Muscle of arm (tissue), 14 donors: ENCODE measurements around the gene ST7L. TPM values are rescaled to one million over a fixed set of nuclear protein-coding genes. Genes with fewer than 3 reads are reported as not detected.
A peak's percentile ranks its signal among the peaks of the same experiment; 100 is the strongest.
"Not testable (repeated sequence)": the region's sequence is repeated elsewhere in the genome, so short reads cannot be mapped to it uniquely, and the experiment has no call there.

Experiments
- DNase-seq: peaks from one replicate; pipeline ENCODE4 v3.0.0-alpha.2; 2013
- long read RNA-seq, 11 donors: transcript quantifications; one replicate each; lab custom pipeline, GENCODE V29; 2026
- polyA plus RNA-seq, 12 donors: library from polyadenylated mRNA; unstranded; fragments of 120-200 nt; gene quantifications; one replicate each; pipeline ENCODE4 v1.2.1, GENCODE V29; 2013; ENCODE audit not compliant: insufficient read length in 12 of 12

The ST7L gene, protein sequence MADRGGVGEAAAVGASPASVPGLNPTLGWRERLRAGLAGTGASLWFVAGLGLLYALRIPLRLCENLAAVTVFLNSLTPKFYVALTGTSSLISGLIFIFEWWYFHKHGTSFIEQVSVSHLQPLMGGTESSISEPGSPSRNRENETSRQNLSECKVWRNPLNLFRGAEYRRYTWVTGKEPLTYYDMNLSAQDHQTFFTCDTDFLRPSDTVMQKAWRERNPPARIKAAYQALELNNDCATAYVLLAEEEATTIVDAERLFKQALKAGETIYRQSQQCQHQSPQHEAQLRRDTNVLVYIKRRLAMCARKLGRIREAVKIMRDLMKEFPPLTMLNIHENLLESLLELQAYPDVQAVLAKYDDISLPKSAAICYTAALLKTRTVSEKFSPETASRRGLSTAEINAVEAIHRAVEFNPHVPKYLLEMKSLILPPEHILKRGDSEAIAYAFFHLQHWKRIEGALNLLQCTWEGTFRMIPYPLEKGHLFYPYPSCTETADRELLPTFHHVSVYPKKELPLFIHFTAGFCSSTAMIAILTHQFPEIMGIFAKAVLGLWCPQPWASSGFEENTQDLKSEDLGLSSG
- polyA plus RNA-seq: 10 to 100 TPM in 11 of 12 donors, not detected in 1; 14.3 to 25.3 (median 18.7) TPM
- long read RNA-seq, donor 1, full-length matches to known transcripts: 4 of 525 reads
- long read RNA-seq, donor 1, partial matches to known transcripts: 492 of 525 reads
- long read RNA-seq, donor 1, other reads (novel, unspliced or antisense): 29 of 525 reads
- long read RNA-seq, donor 2, full-length matches to known transcripts: 4 of 205 reads
- long read RNA-seq, donor 2, partial matches to known transcripts: 201 of 205 reads
- long read RNA-seq, donor 2, other reads (novel, unspliced or antisense): 0 of 205 reads
- long read RNA-seq, donor 3, partial matches to known transcripts: 0 of 2 reads
- long read RNA-seq, donor 3, other reads (novel, unspliced or antisense): 0 of 2 reads
- long read RNA-seq, donor 4: 0 reads
- long read RNA-seq, donor 5, partial matches to known transcripts: 0 of 2 reads
- long read RNA-seq, donor 5, other reads (novel, unspliced or antisense): 0 of 2 reads
- long read RNA-seq, donor 6, partial matches to known transcripts: 0 of 1 reads
- long read RNA-seq, donor 6, other reads (novel, unspliced or antisense): 0 of 1 reads
- long read RNA-seq, donor 7, partial matches to known transcripts: 0 of 2 reads
- long read RNA-seq, donor 7, other reads (novel, unspliced or antisense): 0 of 2 reads
- long read RNA-seq, donor 8, partial matches to known transcripts: 0 of 39 reads
- long read RNA-seq, donor 8, other reads (novel, unspliced or antisense): 38 of 39 reads
- long read RNA-seq, donor 9, partial matches to known transcripts: 218 of 236 reads
- long read RNA-seq, donor 9, other reads (novel, unspliced or antisense): 16 of 236 reads
- long read RNA-seq, donor 10, full-length matches to known transcripts: 2 of 2 reads
- long read RNA-seq, donor 10, partial matches to known transcripts: 0 of 2 reads
- long read RNA-seq, donor 10, other reads (novel, unspliced or antisense): 0 of 2 reads
- long read RNA-seq, donor 11, full-length matches to known transcripts: 1 of 6 reads
- long read RNA-seq, donor 11, partial matches to known transcripts: 5 of 6 reads
- long read RNA-seq, donor 11, other reads (novel, unspliced or antisense): 0 of 6 reads

GRCh38 chr1:112618721-112619517 is at the start of gene ST7L:
Gene ST7L, minus strand, starts transcription at chr1:112619141. Its CDS starts 28 bp downstream, at chr1:112619113.
- DNase-seq: peak; percentile 87

- DNase-seq: no peak
These were observed 48.0 kb upstream of the ST7L start for GRCh38 chr1:112666946-112667345.

DNA sequence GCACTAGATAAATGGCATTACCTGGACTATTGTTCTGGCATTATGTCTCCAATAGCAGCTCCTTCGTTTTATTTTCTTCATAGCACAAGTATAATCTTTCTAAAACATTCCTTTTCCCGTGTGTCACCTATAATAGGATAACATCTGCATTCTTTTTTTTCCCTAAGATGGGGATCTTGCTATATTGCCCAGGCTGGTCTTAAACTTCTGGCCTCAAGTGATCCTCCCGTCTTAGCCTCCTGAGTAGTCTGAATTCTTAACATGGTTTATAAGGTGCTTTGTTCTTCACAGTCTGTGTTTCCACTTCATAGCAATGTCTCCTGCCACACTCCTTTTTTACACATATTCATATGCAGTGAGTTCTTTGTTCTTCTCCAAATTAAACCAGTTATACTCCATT is 46.9 kb upstream of the ST7L start:
- DNase-seq: no peak

DNA sequence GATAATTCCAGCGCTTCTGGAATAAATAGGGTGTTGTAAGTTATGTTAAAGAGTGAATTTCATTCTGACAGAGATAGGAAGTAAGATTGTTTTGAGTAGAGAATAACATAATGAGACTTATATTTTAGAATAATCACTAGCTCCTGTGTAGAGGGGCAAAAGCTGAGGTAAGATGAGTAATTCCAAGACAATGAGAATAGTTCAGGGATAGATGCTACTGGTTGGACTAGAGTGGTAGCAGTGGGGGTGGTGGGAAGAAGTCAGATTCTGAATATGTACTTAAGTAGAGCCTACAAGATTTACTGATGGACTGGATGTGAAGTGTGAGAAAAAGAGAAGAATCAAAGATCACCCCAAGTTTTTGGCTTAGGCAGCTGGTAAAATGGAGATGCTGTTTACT is 32.3 kb upstream of the ST7L start:
- DNase-seq: no peak

- DNase-seq: no peak
These were observed 27.3 kb upstream of the ST7L start for GRCh38 chr1:112646225-112646624.

- no peak for DNase-seq
These were observed 24.1 kb upstream of the ST7L start for GRCh38 chr1:112643080-112643479.

DNA sequence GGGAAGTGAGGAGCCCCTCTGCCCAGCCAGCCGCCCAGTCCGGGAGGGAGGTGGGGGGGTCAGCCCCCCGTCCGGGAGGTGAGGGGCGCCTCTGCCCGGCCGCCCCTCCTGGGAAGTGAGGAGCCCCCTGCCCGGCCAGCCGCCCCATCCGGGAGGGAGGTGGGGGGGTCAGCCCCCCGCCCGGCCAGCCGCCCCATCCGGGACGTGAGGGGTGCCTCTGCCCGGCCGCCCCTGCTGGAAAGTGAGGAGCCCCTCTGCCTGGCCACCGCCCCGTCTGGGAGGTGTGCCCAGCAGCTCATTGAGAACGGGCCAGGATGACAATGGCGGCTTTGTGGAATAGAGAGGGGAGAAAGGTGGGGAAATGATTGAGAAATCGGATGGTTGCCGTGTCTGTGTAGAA is 21.5 kb upstream of the ST7L start:
- DNase-seq: not testable (repeated sequence)

DNA sequence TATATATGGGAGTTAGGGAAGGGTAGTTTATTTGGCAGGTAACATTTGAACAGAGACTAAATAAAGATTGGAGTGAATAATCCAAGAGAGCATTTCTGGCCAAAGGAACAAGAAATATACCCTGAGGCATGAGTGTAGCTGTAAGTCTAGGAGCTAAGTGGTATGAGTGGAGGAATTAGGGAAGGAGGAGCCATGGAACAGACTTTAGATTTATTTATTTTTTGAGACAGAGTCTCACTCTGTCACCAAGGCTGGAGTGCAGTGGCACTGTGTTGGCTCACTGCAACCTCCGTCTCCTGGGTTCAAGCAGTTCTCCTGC is 19.1 kb upstream of the ST7L start:
- DNase-seq: no peak

DNA sequence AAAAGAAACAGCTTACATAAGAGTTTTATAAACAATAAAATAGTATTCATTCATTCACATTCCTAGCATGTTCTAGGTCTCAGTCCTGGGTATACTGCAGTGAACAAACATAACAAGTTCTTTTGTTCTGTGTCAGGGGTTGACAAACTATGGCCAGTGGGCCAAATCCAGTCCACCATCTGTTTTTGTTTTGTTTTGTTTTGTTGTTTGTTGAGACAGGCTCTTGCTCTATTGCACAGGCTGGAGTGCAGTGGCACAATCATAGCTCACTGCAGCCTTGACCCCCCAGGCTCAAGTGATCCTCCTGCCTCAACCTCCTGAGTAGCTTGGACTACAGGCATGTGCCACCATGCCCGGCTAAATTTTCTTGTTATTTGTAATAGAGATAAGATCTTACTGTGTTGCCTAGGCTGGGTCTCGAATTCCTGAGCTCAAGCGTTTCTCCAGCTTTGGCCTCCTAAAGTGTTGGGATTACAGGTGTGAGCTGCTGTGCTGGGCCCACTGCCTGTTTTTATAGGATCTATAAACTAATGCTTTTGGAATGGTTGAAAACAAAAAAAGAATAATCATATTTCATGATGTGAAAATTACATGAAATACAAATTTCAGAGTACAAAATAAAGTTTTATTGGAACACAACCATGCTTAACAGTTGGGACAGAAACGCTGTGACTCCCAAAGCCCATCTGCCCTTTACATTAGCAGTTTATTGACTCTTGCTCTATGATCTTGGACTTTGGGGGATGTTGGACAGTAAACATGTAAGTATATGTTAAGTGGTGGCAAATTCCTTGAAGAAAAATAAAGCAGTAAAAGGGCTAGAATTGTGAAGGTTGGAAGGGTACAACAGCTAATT is 18.5 kb upstream of the ST7L start:
- DNase-seq: no peak

GRCh38 chr1:112636597-112637253 is 17.8 kb upstream of the ST7L start:
- DNase-seq: no peak

- no peak for DNase-seq
These were observed 17.1 kb upstream of the ST7L start for GRCh38 chr1:112636056-112636455.

GRCh38 chr1:112634367-112634766 is 15.4 kb upstream of the ST7L start:
- no peak for DNase-seq

DNA sequence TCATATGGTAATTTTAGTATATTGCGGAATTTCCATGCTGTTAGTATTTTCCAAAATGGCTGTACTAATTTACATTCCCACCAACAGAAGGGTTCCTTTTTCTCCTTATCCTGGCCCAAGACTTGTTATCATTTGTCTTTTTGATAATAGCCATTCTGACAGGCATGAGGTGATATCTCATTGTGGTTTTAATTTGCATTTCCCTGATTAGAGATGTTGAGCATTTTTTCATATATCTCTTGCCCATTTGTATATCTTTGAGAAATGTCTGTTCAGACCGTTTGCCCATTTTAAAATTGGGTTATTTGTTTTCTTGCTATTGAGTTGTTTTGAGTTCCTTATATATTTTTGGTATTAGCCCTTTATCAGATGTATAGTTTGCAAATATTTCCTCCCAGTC is 14.7 kb upstream of the ST7L start:
- no peak for DNase-seq

- DNase-seq: no peak
These were observed 10.3 kb upstream of the ST7L start for GRCh38 chr1:112629256-112629655.

GRCh38 chr1:112628516-112628915 is 9.6 kb upstream of the ST7L start:
- DNase-seq: no peak

DNA sequence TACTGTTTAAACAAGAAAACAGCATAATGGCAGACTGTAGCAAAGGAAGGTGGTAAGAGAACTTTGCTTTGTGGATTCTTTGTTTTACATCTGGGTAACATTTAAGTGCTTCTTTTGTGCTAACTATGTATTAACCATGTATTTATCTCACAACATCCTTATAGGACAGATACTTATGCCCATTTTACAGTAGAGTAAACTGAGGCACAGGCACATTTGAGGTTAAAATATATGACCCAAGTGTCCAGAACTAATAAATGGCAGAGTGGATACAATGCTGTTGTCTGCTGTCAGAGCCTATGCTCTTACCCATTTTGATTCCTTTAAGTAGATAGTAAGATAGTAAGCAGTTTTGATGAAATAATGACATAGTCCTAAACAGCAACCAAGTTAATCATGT is 7.9 kb upstream of the ST7L start:
- DNase-seq: no peak

DNA sequence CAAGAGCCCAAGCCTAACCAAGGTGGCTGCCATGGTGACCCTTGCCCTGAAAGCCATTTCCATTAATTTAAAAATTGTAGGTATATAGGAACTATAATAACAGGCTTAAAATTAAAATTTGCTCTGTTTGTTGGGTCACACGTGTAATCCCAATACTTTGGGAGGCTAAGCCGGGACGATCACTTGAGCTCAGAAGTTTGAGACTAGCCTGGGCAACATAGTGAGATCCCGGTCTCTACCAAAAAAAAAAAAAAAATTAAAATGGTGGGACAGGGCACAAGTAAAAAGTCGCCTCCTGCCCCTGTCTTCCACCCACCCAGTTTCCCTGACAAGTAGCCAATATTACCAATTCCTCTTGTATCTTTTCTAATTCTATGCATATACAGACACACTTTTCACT is 7.3 kb upstream of the ST7L start:
- no peak for DNase-seq

GRCh38 chr1:112625696-112626095 is 6.8 kb upstream of the ST7L start:
- no peak for DNase-seq

DNA sequence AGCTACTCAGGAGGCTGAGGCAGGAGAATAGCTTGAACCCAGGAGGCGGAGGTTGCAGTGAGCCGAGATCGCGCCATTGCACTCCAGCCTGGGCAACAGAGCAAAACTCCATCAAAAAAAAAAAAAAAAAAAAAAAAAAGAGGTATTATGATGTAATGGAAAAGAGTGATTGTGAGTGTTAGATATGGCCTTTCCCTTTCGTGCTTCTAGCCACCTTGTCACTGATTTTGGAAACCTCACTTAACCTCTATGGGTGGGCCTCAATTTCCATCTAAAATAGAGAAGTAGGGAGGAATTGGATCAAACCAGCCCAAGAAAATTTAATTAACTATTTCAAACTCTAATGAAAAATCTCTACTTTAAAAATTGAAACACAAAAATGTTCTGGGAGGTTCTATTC is 5.6 kb upstream of the ST7L start:
- DNase-seq: not testable (repeated sequence)
